IPS-15b (cell line): ENCODE data around the gene PVALEF.

Experiments used
- H3K27me3 ChIP-seq: one replicate; pipeline ENCODE4 v1.6.1; 2013; ENCODE audit warnings: low read length; ENCODE audit not compliant: control insufficient read depth, insufficient read depth
- H3K36me3 ChIP-seq: one replicate; pipeline ENCODE4 v1.6.1; 2013; ENCODE audit warnings: low read length; ENCODE audit not compliant: control insufficient read depth, insufficient read depth
- H3K4me1 ChIP-seq: one replicate; pipeline ENCODE4 v1.6.1; 2013; ENCODE audit warnings: mild to moderate bottlenecking, low read length; ENCODE audit not compliant: control insufficient read depth, insufficient read depth
- H3K4me3 ChIP-seq: one replicate; pipeline ENCODE4 v1.5.1; 2013; ENCODE audit warnings: low read depth, low read length
- H3K9ac ChIP-seq: one replicate; pipeline ENCODE4 v1.6.1; 2013; ENCODE audit warnings: low read depth, mild to moderate bottlenecking, low read length
- H3K9me3 ChIP-seq: one replicate; pipeline ENCODE4 v1.6.1; 2013; ENCODE audit warnings: mild to moderate bottlenecking, low read length; ENCODE audit not compliant: control insufficient read depth, insufficient read depth

The PVALEF gene

DNA sequence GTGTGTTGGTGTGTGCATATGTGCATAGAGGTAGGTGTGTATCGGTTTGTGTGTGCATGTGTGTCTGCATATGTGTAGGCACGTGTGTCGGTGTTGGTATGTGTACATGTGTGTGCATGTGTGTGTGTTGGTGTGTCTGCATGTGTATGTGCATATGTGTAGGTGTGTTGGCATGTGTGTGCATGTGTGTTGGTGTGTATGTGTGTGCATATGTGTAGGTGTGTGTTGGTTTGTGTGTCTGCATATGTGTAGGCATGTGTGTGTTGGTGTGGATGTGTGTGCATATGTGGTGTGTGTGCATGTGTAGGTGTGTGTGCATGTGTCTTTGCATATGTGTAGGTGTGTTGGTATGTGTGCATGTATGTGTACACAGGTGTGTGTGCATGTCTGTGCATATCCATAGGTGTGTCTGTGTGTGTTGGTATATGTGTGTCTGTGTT is 4.6 kb downstream of the PVALEF start:
- Histone ChIP-seq H3K9me3 (no peaks in the 10 kb centered on the region), H3K4me1 (no peaks in the 10 kb centered on the region), H3K27me3 (no peaks in the 10 kb centered on the region), H3K36me3 (no peaks in the 10 kb centered on the region), H3K9ac (no peak overlapping the region), H3K4me3 (no peak overlapping the region)

DNA sequence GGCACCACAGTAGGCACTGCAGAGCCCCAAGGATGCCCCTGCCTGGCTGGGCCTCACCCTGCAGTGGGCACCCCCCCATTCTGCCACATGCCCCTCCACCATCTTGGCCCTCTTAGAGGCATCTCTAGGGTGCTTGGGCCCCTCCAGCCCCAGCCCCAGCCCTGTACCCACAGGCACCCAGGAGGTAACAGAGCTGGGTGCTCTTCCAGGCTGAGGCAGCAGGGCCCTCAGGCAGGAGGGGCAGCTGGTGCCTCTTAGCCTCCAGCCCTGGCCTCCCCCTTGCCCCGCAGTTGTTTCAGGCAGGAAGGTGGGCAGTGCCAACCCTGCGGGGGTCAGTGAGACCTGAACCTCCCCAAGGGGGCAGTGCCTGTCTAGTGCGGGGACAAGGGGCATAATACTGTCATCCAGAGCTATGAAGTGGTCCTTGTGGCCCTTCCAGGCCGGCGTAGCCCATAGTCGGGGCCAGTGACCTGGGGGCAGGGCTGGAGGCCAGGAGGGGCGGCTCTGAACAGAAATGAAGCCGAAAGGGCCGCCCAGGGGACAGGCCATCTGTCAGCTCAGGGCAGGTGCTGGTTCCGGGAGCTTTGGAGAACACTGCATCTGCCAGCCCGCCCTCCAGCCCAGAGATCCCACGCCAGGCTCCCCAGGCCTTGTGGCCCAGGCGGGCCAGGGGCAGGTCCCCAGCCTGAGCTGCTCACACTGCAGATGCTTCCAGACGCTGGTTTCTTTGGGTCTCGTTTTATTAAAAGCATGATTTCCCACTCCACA is 5.6 kb downstream of the PVALEF start:
- no peak overlapping the region for H3K4me3 ChIP-seq
- no peaks in the 10 kb centered on the region for H3K4me1 ChIP-seq
- H3K36me3 ChIP-seq: no peaks in the 10 kb centered on the region
- H3K27me3 ChIP-seq: no peaks in the 10 kb centered on the region
- no peak overlapping the region for H3K9ac ChIP-seq
- H3K9me3 ChIP-seq: no peaks in the 10 kb centered on the region

GRCh38 chr17:81171941-81172340 is 6.6 kb downstream of the PVALEF start:
- no peak overlapping the region for H3K4me3 ChIP-seq
- H3K27me3 ChIP-seq: no peaks in the 10 kb centered on the region
- H3K36me3 ChIP-seq: no peaks in the 10 kb centered on the region
- H3K9ac ChIP-seq: no peak overlapping the region
- no peaks in the 10 kb centered on the region for H3K4me1 ChIP-seq
- H3K9me3 ChIP-seq: no peaks in the 10 kb centered on the region

DNA sequence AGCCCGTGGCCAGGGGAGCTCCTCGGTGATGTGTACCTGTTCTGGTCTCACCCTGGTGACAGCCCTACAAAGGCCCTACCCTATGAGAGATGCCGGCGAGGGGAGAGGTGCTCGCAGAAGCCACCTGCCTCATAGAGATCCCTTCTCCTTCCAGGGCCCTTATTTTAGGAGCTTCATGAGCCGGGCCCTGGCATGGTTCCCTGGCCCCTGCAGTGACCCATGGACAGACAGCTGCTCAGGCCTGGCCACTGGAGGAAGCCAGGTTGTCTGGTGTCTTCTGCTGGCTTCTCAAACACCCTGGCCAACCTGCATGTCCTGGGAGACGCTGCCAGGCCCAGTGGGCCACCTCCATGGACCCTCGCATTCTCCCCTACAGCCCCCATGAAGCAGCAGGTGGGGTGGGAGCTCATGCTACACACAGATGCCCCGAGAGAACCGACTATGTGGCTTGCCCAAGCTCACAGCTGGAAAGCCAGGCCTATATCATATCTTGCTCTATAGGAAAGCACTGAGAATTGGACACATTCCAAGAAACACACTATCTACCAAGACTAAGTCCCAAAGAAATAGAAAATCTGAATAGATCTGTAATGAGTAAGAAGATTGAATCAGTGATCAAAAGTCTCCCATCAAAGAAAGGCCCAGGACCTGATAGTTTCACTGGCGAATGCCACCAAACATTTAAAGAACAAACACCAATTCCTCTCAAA is 7.9 kb downstream of the PVALEF start:
- Histone ChIP-seq H3K4me3 (no peak overlapping the region), H3K36me3 (no peaks in the 10 kb centered on the region), H3K9me3 (no peaks in the 10 kb centered on the region), H3K9ac (no peak overlapping the region), H3K27me3 (no peaks in the 10 kb centered on the region), H3K4me1 (no peaks in the 10 kb centered on the region)

GRCh38 chr17:81173762-81174155 is 8.5 kb downstream of the PVALEF start:
- H3K4me1 ChIP-seq: no peaks in the 10 kb centered on the region
- no peaks in the 10 kb centered on the region for H3K36me3 ChIP-seq
- no peaks in the 10 kb centered on the region for H3K9me3 ChIP-seq
- H3K4me3 ChIP-seq: no peak overlapping the region
- H3K9ac ChIP-seq: no peak overlapping the region
- H3K27me3 ChIP-seq: no peaks in the 10 kb centered on the region

GRCh38 chr17:81176666-81177065 is 11.4 kb downstream of the PVALEF start:
- H3K9ac ChIP-seq: no peak overlapping the region
- H3K9me3 ChIP-seq: no peaks in the 10 kb centered on the region
- H3K4me1 ChIP-seq: no peaks in the 10 kb centered on the region
- no peak overlapping the region for H3K4me3 ChIP-seq
- H3K36me3 ChIP-seq: no peaks in the 10 kb centered on the region
- H3K27me3 ChIP-seq: no peaks in the 10 kb centered on the region

DNA sequence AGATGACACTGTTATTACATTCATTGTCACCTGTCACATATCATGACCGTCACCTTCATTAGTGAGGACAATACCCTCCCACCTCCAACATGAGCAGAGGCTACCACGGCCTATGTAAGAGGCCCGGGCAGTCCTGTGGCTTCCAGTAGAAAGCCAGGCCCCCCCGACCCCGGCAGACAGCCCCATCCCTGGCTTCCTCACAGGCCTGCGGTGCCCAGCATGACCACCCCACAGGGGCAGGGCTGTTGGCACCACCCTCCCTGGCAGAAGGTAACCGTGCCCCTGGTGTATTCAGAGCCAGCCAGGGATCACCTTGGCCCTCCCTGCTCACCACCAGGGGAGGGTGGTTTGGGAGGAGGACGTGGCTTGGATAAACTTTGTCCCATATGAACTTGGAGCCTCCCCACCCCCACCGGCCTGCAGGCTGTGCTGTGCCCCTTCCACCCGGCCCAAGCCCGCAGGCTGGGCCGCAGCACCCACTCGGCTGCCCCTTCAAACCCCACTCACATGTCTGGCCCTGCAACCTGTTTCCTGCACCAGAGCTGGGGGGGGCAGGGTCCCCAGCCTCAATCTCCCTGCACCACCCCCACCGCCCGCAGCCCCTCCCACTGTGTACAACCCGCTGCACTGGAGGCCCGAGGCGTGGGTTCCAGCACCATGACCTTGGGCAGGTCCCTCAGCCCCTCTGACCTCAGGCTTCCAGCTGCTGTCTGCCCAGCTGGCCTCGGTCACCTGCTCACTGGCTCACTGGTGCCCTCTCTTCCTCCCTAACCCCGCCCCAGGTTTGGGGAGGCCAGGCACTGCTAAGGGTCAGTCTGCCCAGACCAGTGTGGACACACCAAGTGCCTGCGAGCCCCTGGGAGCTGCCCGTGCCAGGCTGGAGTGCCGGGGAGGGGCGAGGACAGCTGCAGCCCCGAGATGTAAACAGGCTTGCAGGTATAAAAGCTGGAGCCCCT is 13.1 kb downstream of the PVALEF start:
- H3K36me3 ChIP-seq: no peaks in the 10 kb centered on the region
- no peaks in the 10 kb centered on the region for H3K27me3 ChIP-seq
- H3K9me3 ChIP-seq: no peaks in the 10 kb centered on the region
- no peaks in the 10 kb centered on the region for H3K4me1 ChIP-seq
- H3K9ac ChIP-seq: no peak overlapping the region
- H3K4me3 ChIP-seq: no peak overlapping the region

- Histone ChIP-seq H3K9ac (no peak overlapping the region), H3K27me3 (no peaks in the 10 kb centered on the region), H3K36me3 (no peaks in the 10 kb centered on the region), H3K9me3 (no peaks in the 10 kb centered on the region), H3K4me1 (no peaks in the 10 kb centered on the region), H3K4me3 (no peak overlapping the region)
Observed at GRCh38 chr17:81179220-81179619, 13.9 kb downstream of the PVALEF start.

DNA sequence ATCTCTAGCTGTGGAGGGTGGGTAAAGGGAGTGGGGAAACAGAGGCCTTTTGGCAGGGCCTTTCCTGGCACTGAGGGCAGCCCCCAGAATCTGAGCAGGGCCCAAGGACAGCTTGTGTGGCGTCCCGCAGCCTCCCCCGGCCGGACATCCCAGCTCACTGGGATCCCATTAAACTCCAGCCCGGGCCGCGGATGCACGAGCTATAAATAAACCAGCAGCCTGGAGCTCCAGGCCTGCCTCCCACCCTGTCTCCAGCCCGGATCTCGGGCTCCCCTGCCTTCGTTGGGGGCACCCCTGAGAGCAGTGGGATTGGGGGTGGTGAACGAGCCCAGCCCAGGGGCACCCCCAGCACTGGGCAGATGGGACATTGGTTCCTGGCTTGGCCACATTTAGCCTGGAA is 14.6 kb downstream of the PVALEF start:
- Histone ChIP-seq H3K27me3 (no peaks in the 10 kb centered on the region), H3K9ac (no peak overlapping the region), H3K36me3 (no peaks in the 10 kb centered on the region), H3K4me1 (no peaks in the 10 kb centered on the region), H3K4me3 (no peak overlapping the region), H3K9me3 (no peaks in the 10 kb centered on the region)

- H3K36me3 ChIP-seq: no peaks in the 10 kb centered on the region
- H3K9ac ChIP-seq: no peak overlapping the region
- H3K27me3 ChIP-seq: no peaks in the 10 kb centered on the region
- H3K9me3 ChIP-seq: no peaks in the 10 kb centered on the region
- H3K4me3 ChIP-seq: no peak overlapping the region
- H3K4me1 ChIP-seq: no peaks in the 10 kb centered on the region
Observed at GRCh38 chr17:81180836-81181810, 15.8 kb downstream of the PVALEF start.

DNA sequence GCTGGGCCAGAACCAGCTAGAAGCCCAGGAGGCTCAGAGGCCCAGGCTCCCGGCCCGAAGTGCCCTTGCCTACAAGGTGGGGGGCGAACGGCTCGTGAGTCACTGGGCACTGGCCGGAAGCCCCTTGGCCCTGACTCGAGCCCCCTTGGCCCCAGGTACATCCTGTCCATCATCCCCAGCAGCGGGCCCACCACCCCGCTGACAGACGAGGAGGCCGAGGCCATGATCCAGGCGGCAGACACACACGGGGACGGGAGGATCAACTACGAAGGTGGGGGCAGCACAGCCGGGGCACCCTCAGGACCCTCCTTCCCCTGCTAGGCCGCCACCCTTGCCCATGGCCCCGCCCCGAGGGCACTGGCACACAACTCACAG is 16.5 kb downstream of the PVALEF start:
- Histone ChIP-seq H3K27me3 (no peaks in the 10 kb centered on the region), H3K9me3 (no peaks in the 10 kb centered on the region), H3K9ac (no peak overlapping the region), H3K4me1 (no peaks in the 10 kb centered on the region), H3K4me3 (no peak overlapping the region), H3K36me3 (no peaks in the 10 kb centered on the region)
